Right atrium auricular region (tissue), 2 donors: ENCODE data around the gene FCHO2. TPM values are rescaled to one million over a fixed set of nuclear protein-coding genes. Genes with fewer than 3 reads are reported as not detected.

Source experiments
- DNase-seq: peaks from one replicate; pipeline ENCODE4 v3.0.0-alpha.2; 2019; ENCODE audit warnings: low spot score
- H3K27ac ChIP-seq, 2 donors: fragments of 200-600 bp; sonication (generic); 1 replicate in 1 of 2; 2 replicates in 1 of 2; pipeline ENCODE4 v1.5.1; 2016 to 2019
- H3K27me3 ChIP-seq, 2 donors: fragments of 200-600 bp; sonication (generic); one replicate each; pipeline versions ENCODE4 v1.5.1 to v1.6.0; 2017 to 2019
- H3K36me3 ChIP-seq: fragments of 200-600 bp; sonication (generic); one replicate; pipeline ENCODE4 v1.5.1; 2016
- H3K4me1 ChIP-seq, 2 donors: fragments of 200-600 bp; sonication (generic); one replicate each; pipeline versions ENCODE4 v1.5.1 to v1.6.0; 2017 to 2019
- H3K4me3 ChIP-seq, 2 donors: fragments of 200-600 bp; sonication (generic); 1 replicate in 1 of 2; 2 replicates in 1 of 2; pipeline ENCODE4 v1.5.1; 2017 to 2019; ENCODE audit warnings: mild to moderate bottlenecking in 1 of 2, moderate library complexity in 1 of 2
- H3K9me3 ChIP-seq, 2 donors: fragments of 200-600 bp; sonication (generic); one replicate each; pipeline ENCODE4 v1.5.1; 2019
- total RNA-seq, 2 donors: library from RNA; depleted of rRNA; stranded (reverse); fragments of >200 nt; gene quantifications; one replicate each; pipeline ENCODE4 v1.1.0, GENCODE V29; 2016
- TF ChIP-seq, protein P1 (sequence below), 2 donors: fragments of 200-600 bp; sonication (generic); IDR thresholded peaks; one replicate each; pipeline ENCODE4 v1.5.1; 2019; ENCODE audit warnings: antibody characterized with exemption in 2 of 2

The FCHO2 gene
- total RNA-seq, 2 donors from 2014 or later, result 10.7 to 12.1 TPM

DNA sequence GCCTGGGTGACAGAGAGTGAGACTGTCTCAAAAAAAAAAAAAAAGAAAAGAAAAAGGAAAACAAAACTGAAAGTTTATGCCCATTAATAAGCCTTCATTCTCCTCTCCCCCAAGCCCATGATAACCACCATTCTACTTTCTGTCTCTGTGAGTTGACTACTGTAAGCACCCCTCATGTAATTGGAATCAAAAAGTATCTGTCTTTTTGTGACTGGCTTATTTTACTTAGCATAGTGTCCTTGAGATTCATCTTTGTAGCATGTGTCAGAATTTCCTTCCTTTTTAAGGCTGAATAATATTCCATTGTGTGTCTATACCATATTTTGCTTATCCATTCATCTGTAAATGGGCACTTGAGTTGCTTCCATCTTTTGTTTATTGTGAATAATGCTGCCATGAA lies 150.5 kb downstream of the FCHO2 start:
- no peaks in the 10 kb centered on the region for H3K36me3 ChIP-seq
- H3K4me1 ChIP-seq, result no peaks in the 10 kb centered on the region
- no peaks in the 10 kb centered on the region for H3K27me3 ChIP-seq
- H3K27ac ChIP-seq, result no peak overlapping the region
- peaks cover 0 to 9% of the 10 kb centered on the region in 2 donors for H3K9me3 ChIP-seq
- no peak for DNase-seq
- TF ChIP-seq, protein P1, sequence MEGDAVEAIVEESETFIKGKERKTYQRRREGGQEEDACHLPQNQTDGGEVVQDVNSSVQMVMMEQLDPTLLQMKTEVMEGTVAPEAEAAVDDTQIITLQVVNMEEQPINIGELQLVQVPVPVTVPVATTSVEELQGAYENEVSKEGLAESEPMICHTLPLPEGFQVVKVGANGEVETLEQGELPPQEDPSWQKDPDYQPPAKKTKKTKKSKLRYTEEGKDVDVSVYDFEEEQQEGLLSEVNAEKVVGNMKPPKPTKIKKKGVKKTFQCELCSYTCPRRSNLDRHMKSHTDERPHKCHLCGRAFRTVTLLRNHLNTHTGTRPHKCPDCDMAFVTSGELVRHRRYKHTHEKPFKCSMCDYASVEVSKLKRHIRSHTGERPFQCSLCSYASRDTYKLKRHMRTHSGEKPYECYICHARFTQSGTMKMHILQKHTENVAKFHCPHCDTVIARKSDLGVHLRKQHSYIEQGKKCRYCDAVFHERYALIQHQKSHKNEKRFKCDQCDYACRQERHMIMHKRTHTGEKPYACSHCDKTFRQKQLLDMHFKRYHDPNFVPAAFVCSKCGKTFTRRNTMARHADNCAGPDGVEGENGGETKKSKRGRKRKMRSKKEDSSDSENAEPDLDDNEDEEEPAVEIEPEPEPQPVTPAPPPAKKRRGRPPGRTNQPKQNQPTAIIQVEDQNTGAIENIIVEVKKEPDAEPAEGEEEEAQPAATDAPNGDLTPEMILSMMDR (IDR thresholded peaks at IDR 0.05), result no peak
- no peak overlapping the region for H3K4me3 ChIP-seq

DNA sequence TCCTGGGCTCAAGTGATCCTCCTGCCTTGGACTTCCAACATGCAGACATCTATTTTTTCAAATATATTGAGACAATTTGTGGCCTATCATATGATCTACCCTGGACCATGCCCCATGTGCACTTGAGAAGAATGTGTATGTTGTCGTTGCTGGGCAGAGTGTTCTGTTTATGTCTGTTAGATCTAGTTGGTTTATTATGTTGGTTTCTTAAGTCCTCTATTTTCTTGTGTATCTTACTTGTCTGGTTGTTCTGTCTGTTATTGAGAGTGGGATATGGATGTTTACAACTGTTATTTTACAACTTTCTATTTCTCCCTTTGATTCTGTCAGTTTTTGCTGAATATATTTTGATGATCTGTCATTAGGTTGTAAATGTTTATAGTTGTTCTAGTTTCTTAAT lies 154.3 kb downstream of the FCHO2 start:
- no peak for DNase-seq
- H3K36me3 ChIP-seq, result no peaks in the 10 kb centered on the region
- no peaks in the 10 kb centered on the region for H3K4me1 ChIP-seq
- H3K4me3 ChIP-seq, result no peak overlapping the region
- TF ChIP-seq, protein P1 (IDR thresholded peaks at IDR 0.05), result no peak
- H3K27ac ChIP-seq, result no peak overlapping the region
- no peaks in the 10 kb centered on the region for H3K27me3 ChIP-seq
- peaks cover 0 to 9% of the 10 kb centered on the region in 2 donors for H3K9me3 ChIP-seq

DNA sequence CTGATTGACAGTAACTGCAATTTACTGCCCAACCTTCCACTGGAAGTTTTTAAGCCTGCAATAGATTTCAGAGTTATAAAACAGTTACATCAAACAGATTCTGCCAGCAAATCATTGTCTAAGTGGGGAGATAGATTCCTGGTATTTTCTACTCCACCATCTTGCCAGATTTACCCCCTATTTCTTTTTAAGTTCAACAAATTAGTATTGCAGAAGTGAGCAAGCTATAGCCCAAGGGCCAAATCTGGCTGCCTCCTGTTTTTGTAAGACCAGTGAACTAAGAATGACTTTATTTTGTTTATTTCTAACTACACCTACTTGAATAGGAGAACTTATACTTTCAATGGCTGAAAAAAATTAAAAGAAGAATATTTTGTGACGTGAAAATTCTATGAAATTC lies 155.7 kb downstream of the FCHO2 start:
- H3K4me3 ChIP-seq, result no peak overlapping the region
- H3K27me3 ChIP-seq, result no peaks in the 10 kb centered on the region
- peaks cover 0 to 9% of the 10 kb centered on the region in 2 donors for H3K9me3 ChIP-seq
- H3K36me3 ChIP-seq, result no peaks in the 10 kb centered on the region
- TF ChIP-seq, protein P1 (IDR thresholded peaks at IDR 0.05), result no peak
- no peak overlapping the region for H3K27ac ChIP-seq
- H3K4me1 ChIP-seq, result no peaks in the 10 kb centered on the region
- DNase-seq, result no peak

DNA sequence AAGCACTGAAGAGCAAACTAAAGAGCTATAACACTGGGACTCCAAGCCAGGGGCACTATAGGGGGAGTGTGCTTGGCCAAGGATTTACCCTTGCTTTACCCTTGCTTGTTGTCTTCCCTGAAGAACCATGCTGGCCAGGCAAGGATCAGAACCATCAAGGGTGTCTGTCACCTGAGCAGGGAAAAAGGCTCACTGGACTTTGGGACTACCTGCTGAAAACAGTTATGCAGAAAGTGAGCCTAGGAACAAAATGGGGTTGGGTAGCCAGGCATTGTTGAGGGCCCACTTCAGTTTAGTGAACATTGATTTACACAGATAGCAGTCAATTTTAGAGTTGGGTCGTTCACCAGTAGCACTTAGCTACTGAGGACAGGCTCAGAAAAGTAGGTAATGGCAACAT lies 156.5 kb downstream of the FCHO2 start:
- Histone ChIP-seq H3K27ac (no peak overlapping the region), H3K9me3 (peaks cover 0 to 9% of the 10 kb centered on the region in 2 donors), H3K4me1 (no peaks in the 10 kb centered on the region), H3K36me3 (no peaks in the 10 kb centered on the region), H3K4me3 (no peak overlapping the region), H3K27me3 (no peaks in the 10 kb centered on the region)
- no peak for DNase-seq
- TF ChIP-seq, protein P1 (IDR thresholded peaks at IDR 0.05), result no peak

DNA sequence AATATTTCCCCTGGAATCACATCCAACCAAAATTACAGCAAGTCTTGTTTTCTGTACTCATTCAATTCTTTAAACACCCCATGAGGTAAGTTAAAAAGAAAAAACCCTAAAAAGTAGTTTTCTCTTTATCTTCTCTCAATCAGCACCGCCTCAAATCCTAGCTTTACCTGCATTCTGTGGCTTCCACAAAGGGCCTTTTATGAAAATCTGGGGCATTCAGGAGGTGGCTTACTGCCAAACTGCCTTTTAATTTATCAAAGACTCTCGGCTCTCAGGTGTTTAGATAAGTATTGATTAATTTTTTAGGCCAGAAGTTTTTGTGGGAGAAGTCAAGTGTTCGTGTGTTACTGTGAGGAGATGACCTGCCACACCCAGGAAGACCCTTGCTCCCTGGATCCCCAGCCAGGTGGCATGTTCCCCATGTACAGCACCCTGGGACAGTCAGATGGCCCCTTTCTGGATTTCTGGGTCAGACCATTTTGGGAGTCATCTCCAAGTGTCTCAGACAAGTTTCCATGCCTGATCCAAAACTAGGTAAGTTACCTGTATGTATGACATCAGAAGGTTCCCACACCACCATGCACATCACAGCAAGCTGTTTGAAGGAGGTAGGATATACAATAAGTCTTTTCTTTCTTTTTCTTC lies 158.3 kb downstream of the FCHO2 start:
- Histone ChIP-seq H3K27ac (no peak overlapping the region), H3K36me3 (no peaks in the 10 kb centered on the region), H3K9me3 (no peaks in the 10 kb centered on the region), H3K4me1 (no peaks in the 10 kb centered on the region), H3K4me3 (no peak overlapping the region), H3K27me3 (no peaks in the 10 kb centered on the region)
- no peak for DNase-seq
- TF ChIP-seq, protein P1 (IDR thresholded peaks at IDR 0.05), result no peak
